Prostate gland (tissue), 2 donors: ENCODE data around the gene MAFG.

Source experiments
- CTCF ChIP-seq, 4 experiments: fragments of 200-600 bp in 2 of 4; fragments of 450-650 bp in 2 of 4; sonication (generic) in 2 of 4; IDR thresholded peaks; 1 replicate in 3 of 4; 2 replicates in 1 of 4; pipeline ENCODE4 v1.5.1; 2016 to 2019; ENCODE audit warnings: antibody characterized with exemption in 4 of 4, mild to moderate bottlenecking in 2 of 4, moderate library complexity in 2 of 4
- POLR2A ChIP-seq: fragments of 450-650 bp; IDR thresholded peaks from one replicate; pipeline ENCODE4 v1.6.1; 2016; ENCODE audit warnings: antibody characterized with exemption, mild to moderate bottlenecking

GRCh38 chr17:81968850-81969812, 41.6 kb upstream of the MAFG start:
- no peak for TF ChIP-seq CTCF (IDR thresholded peaks at IDR 0.05)
- TF ChIP-seq POLR2A = no peak
